Melanocyte of skin (primary cell): ENCODE data around the gene PIGS. TPM values are rescaled to one million over a fixed set of nuclear protein-coding genes. Genes with fewer than 3 reads are reported as not detected.

ENCODE experiments used
- total RNA-seq, 2 donors: library from RNA; depleted of rRNA; stranded (reverse); fragments of >200 nt; gene quantifications; 2 replicates each; pipeline ENCODE4 v1.2.3, GENCODE V29; 2012

Gene PIGS
- 10 to 100 TPM; 43.7 to 48.3 TPM for total RNA-seq

GRCh38 chr17:28571361-28572122 lies at the start of gene PIGS:
PIGS (minus strand) TSS chr17:28571524; CDS start chr17:28571496, 28 bp downstream.

GRCh38 chr17:28613931-28614381 lies 42.6 kb upstream of the PIGS start, which contains the start of gene RSKR:
RSKR (minus strand) TSS chr17:28614185; CDS start chr17:28614161, 24 bp downstream.

GRCh38 chr17:28598799-28599310 lies 27.5 kb upstream of the PIGS start, which contains the start of gene SPAG5:
SPAG5 (minus strand) TSS chr17:28599025; CDS start chr17:28598946, 79 bp downstream.

GRCh38 chr17:28576758-28577465 lies 5.6 kb upstream of the PIGS start, which contains the start of gene ALDOC:
ALDOC (minus strand) TSS chr17:28576895; CDS start chr17:28575532, 1,363 bp downstream.

GRCh38 chr17:28552176-28552999 lies 18.9 kb downstream of the PIGS start, which contains the start of gene UNC119:
UNC119 (minus strand) TSS chr17:28552624; CDS start chr17:28552557, 67 bp downstream.

GRCh38 chr17:28505986-28506665 lies 65.2 kb downstream of the PIGS start, which contains the start of gene FOXN1:
FOXN1 (plus strand) TSS chr17:28506348; CDS start chr17:28523970, 17,622 bp downstream.

Other genes starting within 250 kb of the PIGS start
- gene IFT20, start 236.1 kb downstream of the PIGS start, total RNA-seq: 10 to 100 TPM; 12.7 to 16.7 TPM
- 10 to 100 TPM; 34.4 to 38.3 TPM for gene TNFAIP1, start 235.8 kb downstream of the PIGS start, total RNA-seq
- gene POLDIP2, start 214.0 kb downstream of the PIGS start, total RNA-seq: 10 to 100 TPM; 83.6 to 98.6 TPM
- not detected for gene SEBOX, start 206.3 kb downstream of the PIGS start, total RNA-seq
- gene VTN, start 201.2 kb downstream of the PIGS start, total RNA-seq: under 1 TPM in 1 of 2 donors, not detected in 1; 0.34 TPM
- gene SARM1, start 199.8 kb downstream of the PIGS start, total RNA-seq: 10 to 100 TPM; 13.3 to 17.9 TPM
- 1 to 10 TPM; 3.7 to 7.6 TPM for gene SLC46A1, start 165.3 kb downstream of the PIGS start, total RNA-seq
- not detected for gene SLC13A2, start 97.9 kb downstream of the PIGS start, total RNA-seq
- not detected for gene FOXN1, start 65.2 kb downstream of the PIGS start, total RNA-seq
- gene UNC119, start 18.9 kb downstream of the PIGS start, total RNA-seq: 10 to 100 TPM; 19.3 to 24.0 TPM
- 10 to 100 TPM; 16.2 to 19.3 TPM for gene ALDOC, start 5.4 kb upstream of the PIGS start, total RNA-seq
- 10 to 100 TPM; 32.0 to 72.9 TPM for gene SPAG5, start 27.5 kb upstream of the PIGS start, total RNA-seq
- 1 to 10 TPM; 6.7 to 7.6 TPM for gene RSKR, start 42.7 kb upstream of the PIGS start, total RNA-seq
- gene BLTP2, start 73.6 kb upstream of the PIGS start, total RNA-seq: 100 to 1,000 TPM; 116 to 132 TPM
- 10 to 100 TPM; 38.5 to 40.6 TPM for gene SDF2, start 90.4 kb upstream of the PIGS start, total RNA-seq
- gene SUPT6H, start 90.7 kb upstream of the PIGS start, total RNA-seq: 10 to 100 TPM; 43.6 to 45.1 TPM
- 1 to 10 TPM in 1 of 2 donors, under 1 TPM in 1; 0.69 to 1.3 TPM for gene PROCA1, start 140.4 kb upstream of the PIGS start, total RNA-seq
- gene RAB34, start 146.3 kb upstream of the PIGS start, total RNA-seq: 100 to 1,000 TPM in 1 of 2 donors, 10 to 100 TPM in 1; 83.6 to 111 TPM
- gene RPL23A, start 148.5 kb upstream of the PIGS start, total RNA-seq: 100 to 1,000 TPM; 276 to 521 TPM
- 1 to 10 TPM; 4.3 to 5.2 TPM for gene TLCD1, start 154.7 kb upstream of the PIGS start, total RNA-seq
- gene NEK8, start 157.3 kb upstream of the PIGS start, total RNA-seq: 1 to 10 TPM; 1.4 to 2.3 TPM
- 10 to 100 TPM; 43.4 to 69.3 TPM for gene TRAF4, start 172.5 kb upstream of the PIGS start, total RNA-seq